HFFc6 (cell line): ENCODE data around the gene CLBA1. TPM values are rescaled to one million over a fixed set of nuclear protein-coding genes. Genes with fewer than 3 reads are reported as not detected.

Experiments
- DNase-seq: peaks from one replicate; pipeline ENCODE4 v3.0.0-alpha.2; 2018
- H3K27ac Mint-ChIP-seq: 2 replicates; pipeline ENCODE4 v1.8.0; 2020; ENCODE audit warnings: mild to moderate bottlenecking, mixed read lengths
- H3K27me3 Mint-ChIP-seq: 2 replicates; pipeline ENCODE4 v1.8.0; 2021; ENCODE audit warnings: mild to moderate bottlenecking, moderate library complexity, mixed read lengths; ENCODE audit not compliant: insufficient read depth
- H3K36me3 Mint-ChIP-seq: 2 replicates; pipeline ENCODE4 v1.8.0; 2021; ENCODE audit warnings: low read depth, mixed read lengths
- H3K4me1 Mint-ChIP-seq: 2 replicates; pipeline ENCODE4 v1.8.0; 2020; ENCODE audit warnings: low read depth, mixed read lengths
- H3K4me3 Mint-ChIP-seq: 2 replicates; pipeline ENCODE4 v1.8.0; 2020; ENCODE audit warnings: mild to moderate bottlenecking, moderate library complexity, mixed read lengths
- H3K9me3 Mint-ChIP-seq: 2 replicates; pipeline ENCODE4 v1.8.0; 2020; ENCODE audit warnings: mild to moderate bottlenecking, mixed read lengths
- total RNA-seq, 6 experiments: library from RNA; stranded (reverse); fragmentation: NEBNext Ultra II Directional; extraction: Animal tissue kit (Norgen Biotek cat#: 25700); gene quantifications; 2 replicates in 1 of 6; 3 replicates in 5 of 6; pipeline ENCODE4 v1.2.3, GENCODE V29; 2021
- TF ChIP-seq, protein P1 (sequence below): fragments of 200-600 bp; sonication (generic); IDR thresholded peaks from 2 replicates; pipeline ENCODE4 v1.5.0; 2021; ENCODE audit warnings: antibody characterized with exemption, mild to moderate bottlenecking

The CLBA1 gene
- total RNA-seq, 6 experiments from 2014 or later = 5.9 to 12.3 (median 7.9) TPM

- no peaks in the 10 kb centered on the region for H3K9me3 Mint-ChIP-seq
- no peak for DNase-seq
- no peak overlapping the region for H3K27ac Mint-ChIP-seq
- no peak overlapping the region; the same call in 1 of the 2 replicates for H3K4me3 Mint-ChIP-seq
- no peaks in the 10 kb centered on the region; the same call in 1 of the 2 replicates for H3K27me3 Mint-ChIP-seq
- TF ChIP-seq, protein P1, sequence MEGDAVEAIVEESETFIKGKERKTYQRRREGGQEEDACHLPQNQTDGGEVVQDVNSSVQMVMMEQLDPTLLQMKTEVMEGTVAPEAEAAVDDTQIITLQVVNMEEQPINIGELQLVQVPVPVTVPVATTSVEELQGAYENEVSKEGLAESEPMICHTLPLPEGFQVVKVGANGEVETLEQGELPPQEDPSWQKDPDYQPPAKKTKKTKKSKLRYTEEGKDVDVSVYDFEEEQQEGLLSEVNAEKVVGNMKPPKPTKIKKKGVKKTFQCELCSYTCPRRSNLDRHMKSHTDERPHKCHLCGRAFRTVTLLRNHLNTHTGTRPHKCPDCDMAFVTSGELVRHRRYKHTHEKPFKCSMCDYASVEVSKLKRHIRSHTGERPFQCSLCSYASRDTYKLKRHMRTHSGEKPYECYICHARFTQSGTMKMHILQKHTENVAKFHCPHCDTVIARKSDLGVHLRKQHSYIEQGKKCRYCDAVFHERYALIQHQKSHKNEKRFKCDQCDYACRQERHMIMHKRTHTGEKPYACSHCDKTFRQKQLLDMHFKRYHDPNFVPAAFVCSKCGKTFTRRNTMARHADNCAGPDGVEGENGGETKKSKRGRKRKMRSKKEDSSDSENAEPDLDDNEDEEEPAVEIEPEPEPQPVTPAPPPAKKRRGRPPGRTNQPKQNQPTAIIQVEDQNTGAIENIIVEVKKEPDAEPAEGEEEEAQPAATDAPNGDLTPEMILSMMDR = no peak
- peaks cover 48% of the 10 kb centered on the region for H3K4me1 Mint-ChIP-seq
- no peaks in the 10 kb centered on the region for H3K36me3 Mint-ChIP-seq
Measured at GRCh38 chr14:104975481-104976197, 9.9 kb upstream of the CLBA1 start.

GRCh38 chr14:104976198-104977007 is 9.2 kb upstream of the CLBA1 start:
- peak; percentile 71 for DNase-seq
- Mint-ChIP-seq H3K27me3 (no peaks in the 10 kb centered on the region; the same call in 1 of the 2 replicates), H3K9me3 (no peaks in the 10 kb centered on the region), H3K27ac (no peak overlapping the region), H3K4me3 (peak overlapping the region; percentile 47), H3K4me1 (peaks cover 41% of the 10 kb centered on the region), H3K36me3 (no peaks in the 10 kb centered on the region)
- TF ChIP-seq, protein P1 = peak; percentile 99

DNA sequence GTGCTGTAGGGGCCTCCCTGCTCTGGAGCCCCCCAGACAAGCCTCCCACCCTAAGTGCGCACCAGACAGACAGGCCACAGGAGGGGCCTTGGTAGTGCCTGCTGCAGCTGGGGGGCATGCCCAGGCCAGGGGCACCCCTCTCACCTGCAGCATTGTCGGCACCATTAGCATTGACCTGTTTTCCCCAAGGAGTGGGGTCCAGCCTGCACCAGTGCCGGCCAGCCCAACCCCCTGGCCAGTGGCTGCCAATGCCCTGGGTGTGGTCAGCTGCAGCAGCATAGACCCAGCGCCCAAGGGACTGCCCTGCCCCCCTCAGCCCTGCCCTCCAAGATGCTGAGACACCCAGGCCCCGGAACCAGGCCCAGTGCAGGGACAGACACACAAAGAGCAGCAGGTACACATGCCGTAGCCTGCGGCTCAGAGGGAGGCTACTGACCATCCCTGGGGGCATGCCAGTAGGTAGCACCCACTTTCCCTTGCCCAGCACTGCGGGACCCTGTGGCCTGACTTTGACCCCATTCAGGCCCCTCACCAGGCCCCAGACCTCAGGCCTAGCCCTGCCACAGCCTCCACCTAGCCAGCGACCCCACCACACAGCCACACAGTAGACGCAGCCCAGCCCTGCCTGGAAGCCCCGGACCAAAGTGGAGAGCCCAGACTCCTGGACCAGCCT is 8.4 kb upstream of the CLBA1 start:
- no peaks in the 10 kb centered on the region; the same call in 1 of the 2 replicates for H3K27me3 Mint-ChIP-seq
- no peaks in the 10 kb centered on the region for H3K36me3 Mint-ChIP-seq
- no peak for DNase-seq
- peaks cover 34% of the 10 kb centered on the region for H3K4me1 Mint-ChIP-seq
- TF ChIP-seq, protein P1 = no peak
- no peak overlapping the region for H3K27ac Mint-ChIP-seq
- peak overlapping the region; percentile 92 for H3K4me3 Mint-ChIP-seq
- no peaks in the 10 kb centered on the region for H3K9me3 Mint-ChIP-seq

- TF ChIP-seq, protein P1 = no peak
- H3K9me3 Mint-ChIP-seq = no peaks in the 10 kb centered on the region
- no peaks in the 10 kb centered on the region; the same call in 1 of the 2 replicates for H3K27me3 Mint-ChIP-seq
- H3K36me3 Mint-ChIP-seq = no peaks in the 10 kb centered on the region
- DNase-seq = peak; percentile 55
- H3K27ac Mint-ChIP-seq = peak within 1 kb of the TSS; percentile 53; the same call in 1 of the 2 replicates
- peak within 1 kb of the TSS; percentile 92 for H3K4me3 Mint-ChIP-seq
- peaks cover 27% of the 10 kb centered on the region for H3K4me1 Mint-ChIP-seq
Measured at GRCh38 chr14:104977681-104978653, 7.6 kb upstream of the CLBA1 start, which contains the start of gene AHNAK2. AHNAK2 (minus strand) TSS chr14:104978374; CDS start chr14:104978237, 137 bp downstream.
